Measurements from ENCODE around the gene PNMA8B. TPM values are rescaled to one million over a fixed set of nuclear protein-coding genes. Genes with fewer than 3 reads are reported as not detected.

Gene PNMA8B
- polyA plus RNA-seq, 1 of the 3 experiments (the other 2 are of a cell fraction) = 0.92 TPM

GRCh38 chr19:46544651-46545050 lies 49.0 kb upstream of the PNMA8B start:
- H3K36me3 ChIP-seq (replicated peaks in 1 of 2; ENCODE audit: control insufficient read depth in 1 of 2, insufficient read depth in 2 of 2, low read length in 1 of 2) = no peaks in the 10 kb centered on the region
- no peak overlapping the region for H2AFZ ChIP-seq (ENCODE audit: low read depth)
- no peak overlapping the region for H3K4me2 ChIP-seq
- ChIA-PET CTCF (interaction anchor here (1.1 to 6.0 kb wide), 7 partner anchors 8 to 117 kb away, joined by 3 to 99 read pairs (median 7); partner anchors contain the start of gene CALM3), POLR2A (no interaction called here)
- no peaks in the 10 kb centered on the region for H3K9me2 ChIP-seq
- 82% methylated on average over 5 of the region's 5 CpGs for WGBS (ENCODE audit: low lambda C conversion rate)
- no peaks in the 10 kb centered on the region for H3K27me3 ChIP-seq (ENCODE audit: insufficient read depth)
- no peak overlapping the region for H3K9ac ChIP-seq
- DNase-seq = no peak
- H3K79me2 ChIP-seq (ENCODE audit: insufficient read depth) = no peaks in the 10 kb centered on the region
- no peak overlapping the region for H3K4me3 ChIP-seq (ENCODE audit: low read depth in 2 of 2, low read length in 1 of 2)
- no peaks in the 10 kb centered on the region for H3K9me3 ChIP-seq
- no peaks in the 10 kb centered on the region for H3F3A ChIP-seq (replicated peaks; ENCODE audit: insufficient read depth)
- no peak for TF ChIP-seq SIN3A (IDR thresholded peaks at IDR 0.05; ENCODE audit: borderline replicate concordance, low read depth, low read length)
- no peak for TF ChIP-seq TCF12 (IDR thresholded peaks at IDR 0.05)
- no peak for TF ChIP-seq SMC3 (IDR thresholded peaks at IDR 0.05; ENCODE audit: low read depth, low read length)
- no peak for TF ChIP-seq RAD21 (IDR thresholded peaks at IDR 0.05; ENCODE audit: low read length)
- TF ChIP-seq YY1 (IDR thresholded peaks at IDR 0.05; ENCODE audit: low read depth) = no peak
- no peak for TF ChIP-seq RFX5 (IDR thresholded peaks at IDR 0.05; ENCODE audit: low read length)
- no peaks in the 10 kb centered on the region for H4K20me1 ChIP-seq (ENCODE audit: insufficient read depth)
- H3K4me1 ChIP-seq (ENCODE audit: control insufficient read depth in 1 of 2, insufficient read depth in 2 of 2, low read depth in 1 of 2, low read length in 1 of 2) = no peaks in the 10 kb centered on the region; a peak in 1 of 4 replicates
- no peak overlapping the region for H3K27ac ChIP-seq (ENCODE audit: low read depth in 2 of 2, low read length in 1 of 2)

DNA sequence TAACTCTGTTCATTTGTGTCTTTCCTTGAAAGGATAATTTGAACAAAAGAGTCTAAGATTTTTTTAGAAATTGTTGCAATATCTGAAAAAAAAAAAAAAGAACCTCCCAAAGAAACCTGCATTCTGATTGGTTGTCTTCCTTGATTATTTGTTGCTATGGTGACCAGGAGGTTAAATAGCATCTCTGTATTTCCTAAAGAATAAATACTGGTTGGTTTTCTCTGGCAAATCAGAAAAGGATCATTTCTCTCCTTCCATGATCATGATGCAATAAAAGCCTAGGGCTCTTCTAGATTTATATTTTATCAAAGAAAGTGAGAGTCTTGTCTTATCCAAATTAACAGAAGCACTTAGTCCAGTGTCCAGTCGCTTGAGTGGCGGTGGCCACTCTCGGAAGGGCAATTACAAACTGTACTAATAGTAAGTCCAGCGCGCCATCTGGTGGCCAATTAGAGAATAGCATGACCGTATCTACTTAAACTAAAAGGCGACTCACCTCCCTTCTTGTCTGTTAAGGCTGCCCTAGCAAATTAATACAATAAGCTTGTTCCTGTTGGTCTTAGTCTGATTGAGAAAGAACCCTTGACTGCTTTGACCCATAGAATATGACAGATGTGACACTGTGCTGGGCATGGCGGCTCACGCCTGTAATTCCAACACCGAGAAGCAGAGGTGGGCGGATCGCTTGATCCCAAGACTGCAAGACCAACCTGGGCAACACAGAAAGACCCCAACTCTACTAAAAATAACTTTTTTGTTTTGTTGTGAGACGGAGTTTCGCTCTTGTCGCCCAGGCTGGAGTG lies 47.0 kb upstream of the PNMA8B start:
- no peaks in the 10 kb centered on the region for H3K79me2 ChIP-seq (ENCODE audit: insufficient read depth)
- H3K27me3 ChIP-seq (ENCODE audit: insufficient read depth) = no peaks in the 10 kb centered on the region
- no peaks in the 10 kb centered on the region; a peak in 1 of 4 replicates for H3K4me1 ChIP-seq (ENCODE audit: control insufficient read depth in 1 of 2, insufficient read depth in 2 of 2, low read depth in 1 of 2, low read length in 1 of 2)
- H3K9ac ChIP-seq = no peak overlapping the region
- H3K9me2 ChIP-seq = no peaks in the 10 kb centered on the region
- H3K9me3 ChIP-seq = no peaks in the 10 kb centered on the region
- no peaks in the 10 kb centered on the region for H4K20me1 ChIP-seq (ENCODE audit: insufficient read depth)
- no peak overlapping the region for H3K27ac ChIP-seq (ENCODE audit: low read depth in 2 of 2, low read length in 1 of 2)
- no peak for TF ChIP-seq GABPA (IDR thresholded peaks at IDR 0.05; ENCODE audit: low read depth)
- TF ChIP-seq POLR2AphosphoS5 (IDR thresholded peaks at IDR 0.05; ENCODE audit: low read depth, low read length) = no peak
- TF ChIP-seq SMC3 (IDR thresholded peaks at IDR 0.05; ENCODE audit: low read depth, low read length) = peak; percentile 76
- TF ChIP-seq TCF12 (IDR thresholded peaks at IDR 0.05) = no peak
- TF ChIP-seq MXI1 (IDR thresholded peaks at IDR 0.05; ENCODE audit: low read depth, low read length) = peak; percentile 57
- TF ChIP-seq GATA2 (CRISPR knock-in tag; IDR thresholded peaks at IDR 0.05) = no peak
- TF ChIP-seq, protein P1, sequence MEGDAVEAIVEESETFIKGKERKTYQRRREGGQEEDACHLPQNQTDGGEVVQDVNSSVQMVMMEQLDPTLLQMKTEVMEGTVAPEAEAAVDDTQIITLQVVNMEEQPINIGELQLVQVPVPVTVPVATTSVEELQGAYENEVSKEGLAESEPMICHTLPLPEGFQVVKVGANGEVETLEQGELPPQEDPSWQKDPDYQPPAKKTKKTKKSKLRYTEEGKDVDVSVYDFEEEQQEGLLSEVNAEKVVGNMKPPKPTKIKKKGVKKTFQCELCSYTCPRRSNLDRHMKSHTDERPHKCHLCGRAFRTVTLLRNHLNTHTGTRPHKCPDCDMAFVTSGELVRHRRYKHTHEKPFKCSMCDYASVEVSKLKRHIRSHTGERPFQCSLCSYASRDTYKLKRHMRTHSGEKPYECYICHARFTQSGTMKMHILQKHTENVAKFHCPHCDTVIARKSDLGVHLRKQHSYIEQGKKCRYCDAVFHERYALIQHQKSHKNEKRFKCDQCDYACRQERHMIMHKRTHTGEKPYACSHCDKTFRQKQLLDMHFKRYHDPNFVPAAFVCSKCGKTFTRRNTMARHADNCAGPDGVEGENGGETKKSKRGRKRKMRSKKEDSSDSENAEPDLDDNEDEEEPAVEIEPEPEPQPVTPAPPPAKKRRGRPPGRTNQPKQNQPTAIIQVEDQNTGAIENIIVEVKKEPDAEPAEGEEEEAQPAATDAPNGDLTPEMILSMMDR (IDR thresholded peaks at IDR 0.05) = peak; percentile 94
- no peak for TF ChIP-seq USF2 (IDR thresholded peaks at IDR 0.05; ENCODE audit: borderline replicate concordance, low read depth, low read length)
- TF ChIP-seq RAD21 (IDR thresholded peaks at IDR 0.05; ENCODE audit: low read length) = peak; percentile 87
- TF ChIP-seq JUND (IDR thresholded peaks at IDR 0.05) = no peak
- no peak for TF ChIP-seq YY1 (IDR thresholded peaks at IDR 0.05; ENCODE audit: low read depth)
- TF ChIP-seq SIN3A (IDR thresholded peaks at IDR 0.05; ENCODE audit: borderline replicate concordance, low read depth, low read length) = 0 out of 2 replicates have a peak, but pooled peaks have one; percentile 23
- no peak for TF ChIP-seq NFIC (IDR thresholded peaks at IDR 0.05; ENCODE audit: borderline replicate concordance)
- peak; percentile 18 for TF ChIP-seq CHD2 (IDR thresholded peaks at IDR 0.05; ENCODE audit: low read length, partially characterized antibody)
- TF ChIP-seq RFX5 (IDR thresholded peaks at IDR 0.05; ENCODE audit: low read length) = peak; percentile 91
- 30% methylated on average over 15 of the region's 15 CpGs for WGBS (ENCODE audit: low lambda C conversion rate)
- CTCF ChIA-PET = interaction anchor here (0.6 to 6.0 kb wide), 25 partner anchors 9 to 242 kb away, joined by 3 to 99 read pairs (median 5); partner anchors contain the start of gene CALM3
- POLR2A ChIA-PET = no interaction called here
- H3K4me3 ChIP-seq (ENCODE audit: low read depth in 2 of 2, low read length in 1 of 2) = peak overlapping the region in 1 of 2 experiments; percentile 45; a peak in 1 of 4 replicates
- H3K36me3 ChIP-seq (replicated peaks in 1 of 2; ENCODE audit: control insufficient read depth in 1 of 2, insufficient read depth in 2 of 2, low read length in 1 of 2) = no peaks in the 10 kb centered on the region
- H3K4me2 ChIP-seq = no peak overlapping the region
- no peaks in the 10 kb centered on the region for H3F3A ChIP-seq (replicated peaks; ENCODE audit: insufficient read depth)
- H2AFZ ChIP-seq (ENCODE audit: low read depth) = no peak overlapping the region
- DNase-seq = peak; percentile 77
